Esophagus (tissue), 2 donors: ENCODE data around the gene AUTS2. TPM values are rescaled to one million over a fixed set of nuclear protein-coding genes. Genes with fewer than 3 reads are reported as not detected.

Source experiments
- H3K27ac ChIP-seq, 2 donors: one replicate each; pipeline ENCODE4 v1.5.1; 2013; ENCODE audit warnings: low read depth in 2 of 2, mild to moderate bottlenecking in 2 of 2, inconsistent platforms in 1 of 2, low read length in 1 of 2, moderate library complexity in 1 of 2
- H3K27me3 ChIP-seq, 2 donors: one replicate each; pipeline ENCODE4 v1.6.1; 2013; ENCODE audit warnings: low read length in 2 of 2, control low read depth in 1 of 2, mild to moderate bottlenecking in 1 of 2; ENCODE audit not compliant: insufficient read depth in 2 of 2, control insufficient read depth in 1 of 2
- H3K36me3 ChIP-seq, 2 donors: one replicate each; pipeline ENCODE4 v1.6.1; 2013; ENCODE audit warnings: low read length in 1 of 2; ENCODE audit not compliant: control insufficient read depth in 2 of 2, insufficient read depth in 2 of 2
- H3K4me1 ChIP-seq, 2 donors: one replicate each; pipeline ENCODE4 v1.6.1; 2013; ENCODE audit warnings: low read length in 1 of 2; ENCODE audit not compliant: control insufficient read depth in 2 of 2, insufficient read depth in 2 of 2
- H3K4me3 ChIP-seq, 2 donors: one replicate each; pipeline ENCODE4 v1.5.1; 2013; ENCODE audit warnings: low read length in 2 of 2, mild to moderate bottlenecking in 2 of 2, low read depth in 1 of 2, moderate library complexity in 1 of 2
- H3K9me3 ChIP-seq, 2 donors: one replicate each; pipeline ENCODE4 v1.6.1; 2013; ENCODE audit warnings: mild to moderate bottlenecking in 2 of 2, low read depth in 1 of 2, low read length in 1 of 2, moderate library complexity in 1 of 2; ENCODE audit not compliant: control insufficient read depth in 2 of 2, insufficient read depth in 1 of 2
- WGBS, 2 donors: extraction: QIAGEN DNeasy Blood & Tissue Kit; methylation state at CpG; one replicate each; pipeline ENCODE4 v1.1.7; 2013; 5-methylcytosine and 5-hydroxymethylcytosine counted together
- polyA plus RNA-seq, 2 donors: library from polyadenylated mRNA; stranded (reverse); fragments of 200-250 nt; gene quantifications; one replicate each; pipeline ENCODE4 v1.2.3, GENCODE V29; 2013
- donor health status: healthy with polysubstance abuse.
- donor health status: Bipolar disorder and iron deficiency.

The AUTS2 gene
- polyA plus RNA-seq, 2 donors: 8.3 to 15.6 TPM

GRCh38 chr7:69698109-69698825, 100.0 kb downstream of the AUTS2 start:
- Histone ChIP-seq H3K27me3 (no peaks in the 10 kb centered on the region), H3K4me1 (no peaks in the 10 kb centered on the region), H3K4me3 (no peak overlapping the region), H3K9me3 (no peaks in the 10 kb centered on the region), H3K36me3 (no peaks in the 10 kb centered on the region), H3K27ac (no peak overlapping the region)
- WGBS, 2 donors: 82 to 89% methylated on average over 5 of the region's 5 CpGs

- no peaks in the 10 kb centered on the region for H3K9me3 ChIP-seq
- H3K36me3 ChIP-seq: no peaks in the 10 kb centered on the region
- H3K4me3 ChIP-seq: no peak overlapping the region
- 81 to 91% methylated on average over 2 of the region's 2 CpGs for WGBS, 2 donors
- no peak overlapping the region for H3K27ac ChIP-seq
- no peaks in the 10 kb centered on the region for H3K27me3 ChIP-seq
- H3K4me1 ChIP-seq: no peaks in the 10 kb centered on the region
These were observed 101.7 kb downstream of the AUTS2 start for GRCh38 chr7:69699931-69700330.

- H3K4me1 ChIP-seq: no peaks in the 10 kb centered on the region
- 78% methylated on average over 3 of the region's 3 CpGs for WGBS, 2 donors
- no peaks in the 10 kb centered on the region for H3K36me3 ChIP-seq
- H3K9me3 ChIP-seq: no peaks in the 10 kb centered on the region
- H3K27ac ChIP-seq: no peak overlapping the region
- no peaks in the 10 kb centered on the region for H3K27me3 ChIP-seq
- H3K4me3 ChIP-seq: no peak overlapping the region
These were observed 102.1 kb downstream of the AUTS2 start for GRCh38 chr7:69700331-69700730.

GRCh38 chr7:69701288-69701687, 103.0 kb downstream of the AUTS2 start:
- Histone ChIP-seq H3K9me3 (no peaks in the 10 kb centered on the region), H3K4me3 (no peak overlapping the region), H3K36me3 (no peaks in the 10 kb centered on the region), H3K4me1 (no peaks in the 10 kb centered on the region), H3K27me3 (no peaks in the 10 kb centered on the region), H3K27ac (no peak overlapping the region)
- 89 to 92% methylated on average over 5 of the region's 5 CpGs for WGBS, 2 donors

GRCh38 chr7:69702357-69702756, 104.1 kb downstream of the AUTS2 start:
- no peak overlapping the region for H3K4me3 ChIP-seq
- H3K36me3 ChIP-seq: no peaks in the 10 kb centered on the region
- no peak overlapping the region for H3K27ac ChIP-seq
- no peaks in the 10 kb centered on the region for H3K27me3 ChIP-seq
- no peaks in the 10 kb centered on the region for H3K4me1 ChIP-seq
- H3K9me3 ChIP-seq: no peaks in the 10 kb centered on the region
- WGBS, 2 donors: 93 to 95% methylated on average over 1 of the region's 1 CpG

- no peak overlapping the region for H3K27ac ChIP-seq
- H3K4me1 ChIP-seq: no peaks in the 10 kb centered on the region
- H3K27me3 ChIP-seq: no peaks in the 10 kb centered on the region
- H3K4me3 ChIP-seq: no peak overlapping the region
- H3K36me3 ChIP-seq: no peaks in the 10 kb centered on the region
- no peaks in the 10 kb centered on the region for H3K9me3 ChIP-seq
- WGBS, 2 donors: 16 to 39% methylated on average over 2 of the region's 2 CpGs
These were observed 104.8 kb downstream of the AUTS2 start for GRCh38 chr7:69703099-69703498.

GRCh38 chr7:69706070-69706469, 107.8 kb downstream of the AUTS2 start:
- Histone ChIP-seq H3K27me3 (no peaks in the 10 kb centered on the region), H3K4me1 (peaks cover 0 to 3% of the 10 kb centered on the region in 2 donors), H3K9me3 (no peaks in the 10 kb centered on the region), H3K4me3 (no peak overlapping the region), H3K36me3 (no peaks in the 10 kb centered on the region), H3K27ac (no peak overlapping the region)
- 81 to 94% methylated on average over 2 of the region's 2 CpGs for WGBS, 2 donors

- Histone ChIP-seq H3K27me3 (no peaks in the 10 kb centered on the region), H3K4me3 (no peak overlapping the region), H3K27ac (no peak overlapping the region), H3K36me3 (no peaks in the 10 kb centered on the region), H3K9me3 (no peaks in the 10 kb centered on the region), H3K4me1 (peaks cover 0 to 3% of the 10 kb centered on the region in 2 donors)
- 44 to 60% methylated on average over 2 of the region's 2 CpGs for WGBS, 2 donors
These were observed 110.6 kb downstream of the AUTS2 start for GRCh38 chr7:69708857-69709256.

- Histone ChIP-seq H3K4me3 (no peak overlapping the region), H3K36me3 (no peaks in the 10 kb centered on the region), H3K27ac (no peak overlapping the region), H3K9me3 (no peaks in the 10 kb centered on the region), H3K4me1 (peaks cover 0 to 3% of the 10 kb centered on the region in 2 donors), H3K27me3 (no peaks in the 10 kb centered on the region)
- 92 to 94% methylated on average over 5 of the region's 5 CpGs for WGBS, 2 donors
These were observed 112.6 kb downstream of the AUTS2 start for GRCh38 chr7:69710768-69711438.
